SU-DHL-6 (cell line): ENCODE data around the gene SLC22A23.
"Not testable (repeated sequence)": the region's sequence is repeated elsewhere in the genome, so short reads cannot be mapped to it uniquely, and the experiment has no call there.

Source experiments
- H2AFZ ChIP-seq: fragments of 200-600 bp; sonication (generic); 2 replicates; pipeline ENCODE4 v1.6.1; 2014; ENCODE audit warnings: low read depth, mild to moderate bottlenecking, moderate library complexity, mixed read lengths, antibody characterized with exemption, low read length; ENCODE audit not compliant: severe bottlenecking
- H3F3A ChIP-seq: fragments of 200-600 bp; shearing (Covaris generic); 2 replicates; pipeline ENCODE4 v1.6.0; 2016; ENCODE audit warnings: antibody characterized with exemption, mild to moderate bottlenecking; ENCODE audit not compliant: insufficient read depth
- H3K27ac ChIP-seq: fragments of 200-600 bp; sonication (generic); 2 replicates; pipeline ENCODE4 v1.5.1; 2016; ENCODE audit warnings: low read depth, mild to moderate bottlenecking, low read length, moderate library complexity, mixed read lengths
- H3K27me3 ChIP-seq: fragments of 200-600 bp; sonication (generic), shearing (Covaris generic); 2 replicates; pipeline ENCODE4 v1.6.0; 2014; ENCODE audit warnings: mild to moderate bottlenecking, low read length
- H3K36me3 ChIP-seq: fragments of 200-600 bp; sonication (generic); 2 replicates; pipeline ENCODE4 v1.6.1; 2014; ENCODE audit warnings: mild to moderate bottlenecking, low read length, mixed read lengths
- H3K4me2 ChIP-seq: fragments of 300-600, 200-600 bp; shearing (Covaris generic), sonication (generic); 2 replicates; pipeline ENCODE4 v1.6.0; 2014; ENCODE audit warnings: low read length, low read depth, mild to moderate bottlenecking; ENCODE audit not compliant: poor library complexity, severe bottlenecking
- H3K4me3 ChIP-seq: fragments of 200-600 bp; sonication (generic); 2 replicates; pipeline ENCODE4 v1.5.1; 2014; ENCODE audit warnings: antibody characterized with exemption, low read length, mild to moderate bottlenecking, mixed read lengths; ENCODE audit not compliant: insufficient read depth, poor library complexity, severe bottlenecking
- H3K79me2 ChIP-seq: fragments of 200-600 bp; sonication (generic); 2 replicates; pipeline ENCODE4 v1.6.1; 2014; ENCODE audit warnings: mild to moderate bottlenecking, low read length, moderate library complexity; ENCODE audit not compliant: insufficient read depth
- H3K9ac ChIP-seq: fragments of 200-600 bp; sonication (generic); 2 replicates; pipeline ENCODE4 v1.7.0; 2014; ENCODE audit warnings: mild to moderate bottlenecking, low read length
- H3K9me2 ChIP-seq: fragments of 200-600 bp; sonication (generic); replicated peaks from 2 replicates; pipeline ENCODE4 v1.6.1; 2014; ENCODE audit warnings: low read length; ENCODE audit not compliant: insufficient read depth
- H3K9me3 ChIP-seq: fragments of 200-600 bp; sonication (generic); 2 replicates; pipeline ENCODE4 v1.6.1; 2014; ENCODE audit warnings: low read length, mixed read lengths; ENCODE audit not compliant: insufficient read depth
- H4K20me1 ChIP-seq: fragments of 200-600 bp; sonication (generic); 2 replicates; pipeline ENCODE4 v1.6.1; 2014; ENCODE audit warnings: low read depth, mild to moderate bottlenecking, antibody characterized with exemption, low read length, moderate library complexity, mixed read lengths
- CTCF ChIP-seq: fragments of 200-600 bp; sonication (generic); IDR thresholded peaks from one replicate; pipeline ENCODE4 v1.5.1; 2017; ENCODE audit warnings: antibody characterized with exemption, mild to moderate bottlenecking, low read length, moderate library complexity; ENCODE audit not compliant: insufficient read depth, poor library complexity, severe bottlenecking
- EZH2phosphoT487 ChIP-seq: fragments of 200-600 bp; sonication (generic), shearing (Covaris generic); conservative IDR thresholded peaks from 2 replicates; pipeline ENCODE4 v1.6.1; 2018; ENCODE audit warnings: mild to moderate bottlenecking, antibody characterized with exemption, low read length, moderate library complexity, mixed read lengths

SLC22A23 gene

DNA sequence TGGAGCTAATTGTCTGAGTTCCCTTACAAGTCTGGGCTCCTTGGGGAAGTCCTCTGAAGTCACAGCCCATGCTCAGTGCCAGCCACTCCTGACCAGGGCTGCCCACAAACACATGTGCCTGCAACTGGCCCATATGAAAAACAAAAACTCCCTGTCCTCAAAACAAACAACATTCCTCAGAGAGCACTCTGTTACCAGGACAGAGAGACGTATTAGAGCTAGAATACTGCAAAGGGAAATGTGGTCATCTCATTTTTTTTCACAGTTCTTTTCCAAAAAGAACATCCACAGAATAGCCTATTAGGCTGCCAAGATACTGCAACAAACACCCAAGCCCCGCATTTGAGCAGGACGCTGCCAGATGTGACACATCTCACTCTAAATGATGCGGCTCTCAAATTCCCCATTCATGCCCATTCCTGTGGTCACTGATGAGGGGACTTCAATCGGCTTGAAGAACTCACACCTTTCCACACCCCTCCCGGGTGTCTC, 71.1 kb downstream of the SLC22A23 start:
- Histone ChIP-seq H3K9me3 (no peaks in the 10 kb centered on the region), H3K36me3 (no peaks in the 10 kb centered on the region), H4K20me1 (no peaks in the 10 kb centered on the region), H3K79me2 (no peaks in the 10 kb centered on the region), H3K9ac (no peak overlapping the region), H2AFZ (no peak overlapping the region), H3F3A (no peaks in the 10 kb centered on the region), H3K27ac (no peak overlapping the region), H3K9me2 (no peaks in the 10 kb centered on the region), H3K4me3 (no peak overlapping the region), H3K4me2 (no peak overlapping the region), H3K27me3 (no peaks in the 10 kb centered on the region)
- no peak for TF ChIP-seq CTCF
- TF ChIP-seq EZH2phosphoT487 = no peak

- not testable (repeated sequence) for H3K36me3 ChIP-seq, H3K27me3 ChIP-seq, H3K4me2 ChIP-seq, H3K9me2 ChIP-seq, H2AFZ ChIP-seq, H3K4me3 ChIP-seq, H4K20me1 ChIP-seq, H3K9me3 ChIP-seq, H3K79me2 ChIP-seq, H3K9ac ChIP-seq, H3F3A ChIP-seq, H3K27ac ChIP-seq
These were observed 71.7 kb downstream of the SLC22A23 start for GRCh38 chr6:3385181-3385580.

DNA sequence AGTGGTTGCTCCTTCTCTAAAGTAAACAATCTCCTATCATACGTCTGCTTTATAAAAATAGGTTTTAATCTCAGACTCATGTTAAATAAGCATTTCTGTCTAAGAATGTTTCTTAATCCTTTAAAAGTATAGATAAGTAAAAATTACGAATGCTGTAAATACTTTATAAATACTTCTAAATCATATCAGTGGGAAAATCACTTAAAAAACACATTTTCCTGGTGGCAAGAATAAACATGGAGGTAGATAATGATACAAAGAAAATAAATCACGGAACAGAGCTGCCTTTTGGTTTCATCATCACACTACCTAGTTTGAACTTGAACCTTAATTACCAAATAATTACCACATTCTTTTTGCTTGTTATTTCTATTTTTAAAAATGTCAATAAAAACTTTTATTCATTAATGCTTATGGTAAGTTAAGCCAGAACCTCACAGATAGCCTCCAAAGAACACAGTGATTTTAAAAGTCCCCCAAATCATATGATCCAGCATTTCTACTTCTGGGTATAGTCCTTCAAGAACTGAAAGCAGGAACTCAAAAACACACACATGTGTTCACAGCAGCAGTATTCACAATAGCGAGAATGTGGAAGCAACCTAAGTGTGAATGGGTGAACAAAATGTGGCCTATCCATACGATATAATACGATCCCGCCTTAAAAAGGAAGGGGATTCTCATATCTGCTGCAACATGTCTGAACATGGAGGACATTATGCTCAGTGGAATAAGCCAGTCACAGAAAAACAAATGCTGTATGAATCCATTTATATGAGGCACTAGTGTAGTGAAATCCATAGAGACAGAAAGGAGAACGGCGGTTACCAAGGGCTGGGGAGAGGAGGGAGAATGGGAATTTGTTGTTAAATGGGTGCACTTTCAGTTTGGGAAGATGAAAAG, 72.4 kb downstream of the SLC22A23 start:
- Histone ChIP-seq H3K79me2 (no peaks in the 10 kb centered on the region), H3K9me2 (no peaks in the 10 kb centered on the region), H3K4me2 (no peak overlapping the region), H3K9ac (no peak overlapping the region), H3F3A (no peaks in the 10 kb centered on the region), H3K27ac (no peak overlapping the region), H3K36me3 (no peaks in the 10 kb centered on the region), H3K27me3 (no peaks in the 10 kb centered on the region), H3K4me3 (no peak overlapping the region), H3K9me3 (no peaks in the 10 kb centered on the region), H2AFZ (no peak overlapping the region), H4K20me1 (no peaks in the 10 kb centered on the region)
- TF ChIP-seq CTCF (no peak), EZH2phosphoT487 (no peak)

DNA sequence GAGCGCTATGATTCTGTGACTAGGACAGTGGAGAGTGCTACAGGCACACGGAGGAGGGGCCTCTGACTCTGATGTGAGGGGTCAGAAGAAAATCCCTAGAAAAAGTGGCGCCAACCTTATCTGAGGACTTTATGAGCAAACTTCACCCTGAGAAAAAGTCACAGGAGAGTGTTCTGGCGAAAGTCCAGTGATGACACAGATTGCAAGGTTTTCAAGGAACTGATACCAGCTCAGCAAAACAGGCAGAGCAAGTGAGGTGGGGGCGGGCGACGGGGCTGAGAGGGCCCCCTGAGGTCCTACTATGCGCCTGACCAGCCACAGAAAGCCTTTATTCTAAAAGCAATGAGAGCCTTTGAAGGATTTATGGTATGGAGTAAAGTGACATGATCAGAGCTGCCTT, 73.3 kb downstream of the SLC22A23 start:
- H3K4me3 ChIP-seq = no peak overlapping the region
- H2AFZ ChIP-seq = no peak overlapping the region

More for the DNA sequence above, 73.3 kb downstream of the SLC22A23 start:
- Histone ChIP-seq H3K9me3 (no peaks in the 10 kb centered on the region), H3K27me3 (no peaks in the 10 kb centered on the region), H3F3A (no peaks in the 10 kb centered on the region), H3K27ac (no peak overlapping the region), H3K79me2 (no peaks in the 10 kb centered on the region), H3K4me2 (no peak overlapping the region), H4K20me1 (no peaks in the 10 kb centered on the region), H3K9ac (no peak overlapping the region), H3K9me2 (no peaks in the 10 kb centered on the region), H3K36me3 (no peaks in the 10 kb centered on the region)
- no peak for TF ChIP-seq EZH2phosphoT487
